ENCODE results near the gene TMEM205.
"Not testable (repeated sequence)": the region's sequence is repeated elsewhere in the genome, so short reads cannot be mapped to it uniquely, and the experiment has no call there.

The TMEM205 gene

GRCh38 chr19:11346104-11346940 is at the start of gene TMEM205, which contains the start of gene CCDC159:
Gene TMEM205 (minus strand): TSS chr19:11346268. CDS start chr19:11345619, 649 bp downstream.
Gene CCDC159 (plus strand): TSS chr19:11346519. CDS start chr19:11346607, 88 bp downstream.
- peak; percentile 99 for DNase-seq

- DNase-seq: no peak
Observed at GRCh38 chr19:11390933-11391680, 45.0 kb upstream of the TMEM205 start.

- DNase-seq: no peak
Observed at GRCh38 chr19:11390359-11390758, 44.3 kb upstream of the TMEM205 start.

GRCh38 chr19:11387162-11388034 is 41.3 kb upstream of the TMEM205 start:
- no peak for DNase-seq

GRCh38 chr19:11384778-11385129 is 38.7 kb upstream of the TMEM205 start:
- DNase-seq: no peak

- no peak for DNase-seq
Observed at GRCh38 chr19:11383706-11384048, 37.6 kb upstream of the TMEM205 start.

GRCh38 chr19:11382898-11383705 is 37.0 kb upstream of the TMEM205 start:
- DNase-seq: peak in 1 of 2 experiments; percentile 16

GRCh38 chr19:11380653-11381537 is 34.8 kb upstream of the TMEM205 start:
- DNase-seq: peak; percentile 96

- no peak for DNase-seq
Observed at GRCh38 chr19:11379857-11380350, 33.8 kb upstream of the TMEM205 start.

- not testable (repeated sequence) for DNase-seq
Observed at GRCh38 chr19:11379269-11379845, 33.3 kb upstream of the TMEM205 start.

- DNase-seq: no peak
Observed at GRCh38 chr19:11378319-11379189, 32.5 kb upstream of the TMEM205 start.

- DNase-seq: no peak
Observed at GRCh38 chr19:11377756-11378155, 31.7 kb upstream of the TMEM205 start.

GRCh38 chr19:11377237-11377636 is 31.2 kb upstream of the TMEM205 start:
- no peak for DNase-seq

- peak; percentile 57 to 62 for DNase-seq
Observed at GRCh38 chr19:11375143-11375948, 29.3 kb upstream of the TMEM205 start.

- DNase-seq: peak; percentile 96
Observed at GRCh38 chr19:11374433-11375142, 28.5 kb upstream of the TMEM205 start, which contains the start of gene SWSAP1. Gene SWSAP1 (plus strand): TSS chr19:11374666. CDS start chr19:11374681, 15 bp downstream.

- DNase-seq: no peak
Observed at GRCh38 chr19:11373885-11374432, 27.9 kb upstream of the TMEM205 start.

- no peak for DNase-seq
Observed at GRCh38 chr19:11373166-11373884, 27.3 kb upstream of the TMEM205 start.
